GOT3 (cell line): ENCODE measurements around the gene CAPRIN2.

Experiments
- DNase-seq: peaks from one replicate; lab custom pipeline; 2025; ENCODE audit warnings: mixed read lengths; lab: John Stamatoyannopoulos, UW

CAPRIN2 gene

GRCh38 chr12:30761730-30762129 lies 7.0 kb upstream of the CAPRIN2 start:
- DNase-seq, result no peak

- no peak for DNase-seq
These were observed 2.6 kb upstream of the CAPRIN2 start for GRCh38 chr12:30757316-30757715.

GRCh38 chr12:30756074-30756473 lies 1.3 kb upstream of the CAPRIN2 start:
- DNase-seq, result no peak

- DNase-seq, result no peak
These were observed 628 bp upstream of the CAPRIN2 start for GRCh38 chr12:30755395-30755762.

GRCh38 chr12:30754383-30754749 lies 385 bp downstream of the CAPRIN2 start:
- DNase-seq, result no peak

GRCh38 chr12:30753751-30754382 lies 884 bp downstream of the CAPRIN2 start:
- no peak for DNase-seq

- no peak for DNase-seq
These were observed 1.5 kb downstream of the CAPRIN2 start for GRCh38 chr12:30753233-30753632.

- DNase-seq, result no peak
These were observed 2.5 kb downstream of the CAPRIN2 start for GRCh38 chr12:30752255-30752654.

GRCh38 chr12:30748147-30748546 lies 6.6 kb downstream of the CAPRIN2 start:
- DNase-seq, result no peak

- no peak for DNase-seq
These were observed 8.6 kb downstream of the CAPRIN2 start for GRCh38 chr12:30746190-30746589.

- DNase-seq, result no peak
These were observed 10.4 kb downstream of the CAPRIN2 start for GRCh38 chr12:30744321-30744720.

- no peak for DNase-seq
These were observed 14.5 kb downstream of the CAPRIN2 start for GRCh38 chr12:30740274-30740673.

GRCh38 chr12:30739020-30739419 lies 15.7 kb downstream of the CAPRIN2 start:
- DNase-seq, result no peak

- no peak for DNase-seq
These were observed 21.7 kb downstream of the CAPRIN2 start for GRCh38 chr12:30732954-30733637.

GRCh38 chr12:30730011-30730410 lies 24.7 kb downstream of the CAPRIN2 start:
- no peak for DNase-seq

- DNase-seq, result no peak
These were observed 25.2 kb downstream of the CAPRIN2 start for GRCh38 chr12:30729547-30729946.

GRCh38 chr12:30726647-30727046 lies 28.1 kb downstream of the CAPRIN2 start:
- no peak for DNase-seq

GRCh38 chr12:30725739-30726138 lies 29.0 kb downstream of the CAPRIN2 start:
- no peak for DNase-seq

- no peak for DNase-seq
These were observed 35.7 kb downstream of the CAPRIN2 start for GRCh38 chr12:30719060-30719459.

GRCh38 chr12:30707613-30708342 lies 47.0 kb downstream of the CAPRIN2 start:
- no peak for DNase-seq

GRCh38 chr12:30706476-30706875 lies 48.3 kb downstream of the CAPRIN2 start:
- no peak for DNase-seq

- DNase-seq, result no peak
These were observed 53.7 kb downstream of the CAPRIN2 start for GRCh38 chr12:30701056-30701455.

- DNase-seq, result no peak
These were observed 54.4 kb downstream of the CAPRIN2 start for GRCh38 chr12:30700216-30700900.
